HEK293 (cell line): ENCODE data around the gene CAMK1G.

Experiments
- CTCF ChIA-PET: fragments of 350-600 bp; formaldehyde crosslinking; extraction: SDS; loops from one replicate; lab custom pipeline; 2021; ENCODE audit warnings: antibody characterized with exemption; lab: Yijun Ruan, JAX
- POLR2A ChIA-PET: fragments of 300-600 bp; formaldehyde crosslinking; extraction: SDS; loops from one replicate; lab custom pipeline; 2020; ENCODE audit warnings: antibody characterized with exemption, inconsistent platforms; lab: Yijun Ruan, JAX
- H3K27ac ChIP-seq: fragments of 200-500 bp; sonication (Bioruptor generic); 2 replicates; pipeline ENCODE4 v1.5.1; 2014; ENCODE audit warnings: low read depth, low read length, control low read depth, inconsistent platforms; ENCODE audit errors: extremely low read depth
- H3K36me3 ChIP-seq, 2 experiments: fragments of 200-500 bp in 1 of 2; sonication (Bioruptor generic) in 1 of 2; 1 replicate in 1 of 2; 2 replicates in 1 of 2; pipeline ENCODE4 v1.5.1; 2014 to 2017; ENCODE audit warnings: inconsistent platforms in 2 of 2, low read length in 2 of 2; ENCODE audit not compliant: control insufficient read depth in 2 of 2, insufficient read depth in 1 of 2
- H3K4me1 ChIP-seq: fragments of 200-500 bp; sonication (Bioruptor generic); 2 replicates; pipeline ENCODE4 v1.5.1; 2014; ENCODE audit warnings: mild to moderate bottlenecking, low read length, inconsistent platforms; ENCODE audit not compliant: control insufficient read depth, insufficient read depth
- H3K4me3 ChIP-seq: 2 replicates; pipeline ENCODE4 v1.5.1; 2011; ENCODE audit warnings: low read depth, mild to moderate bottlenecking, control low read depth, low read length, moderate library complexity
- H3K9me3 ChIP-seq: fragments of 200-500 bp; sonication (Bioruptor generic); 2 replicates; pipeline ENCODE4 v1.5.1; 2014; ENCODE audit warnings: low read depth, low read length, inconsistent platforms; ENCODE audit not compliant: control insufficient read depth, insufficient read depth
- OSR2 ChIP-seq: fragments of 450-650 bp; formaldehyde crosslinking; IDR thresholded peaks from 2 replicates; pipeline ENCODE4 v1.5.1; 2016; ENCODE audit warnings: missing biosample characterization, missing genetic modification characterization
- PRDM6 ChIP-seq: fragments of 450-650 bp; formaldehyde crosslinking; IDR thresholded peaks from 2 replicates; pipeline ENCODE4 v1.5.1; 2017; ENCODE audit warnings: missing biosample characterization, missing genetic modification characterization
- TCF7L2 ChIP-seq: IDR thresholded peaks from 2 replicates; pipeline ENCODE4 v1.6.1; 2011; ENCODE audit warnings: low read depth, mild to moderate bottlenecking, inconsistent platforms, low read length, moderate library complexity, borderline replicate concordance
- ZBTB10 ChIP-seq: fragments of 450-650 bp; formaldehyde crosslinking; IDR thresholded peaks from 2 replicates; pipeline ENCODE4 v1.5.1; 2016; ENCODE audit warnings: missing biosample characterization, missing genetic modification characterization
- ZBTB21 ChIP-seq: fragments of 450-650 bp; formaldehyde crosslinking; IDR thresholded peaks from 2 replicates; pipeline ENCODE4 v1.5.1; 2017; ENCODE audit warnings: missing biosample characterization, missing genetic modification characterization
- ZFP69B ChIP-seq: fragments of 450-650 bp; formaldehyde crosslinking; IDR thresholded peaks from 2 replicates; pipeline ENCODE4 v1.5.1; 2016; ENCODE audit warnings: missing biosample characterization, missing genetic modification characterization
- ZNF223 ChIP-seq: fragments of 450-650 bp; formaldehyde crosslinking; IDR thresholded peaks from 2 replicates; pipeline ENCODE4 v1.5.1; 2016; ENCODE audit warnings: missing biosample characterization, missing genetic modification characterization
- ZNF302 ChIP-seq: fragments of 450-650 bp; formaldehyde crosslinking; IDR thresholded peaks from 2 replicates; pipeline ENCODE4 v1.5.1; 2016; ENCODE audit warnings: missing biosample characterization, missing genetic modification characterization, low read depth
- ZNF335 ChIP-seq: fragments of 450-650 bp; formaldehyde crosslinking; conservative IDR thresholded peaks from 2 replicates; pipeline ENCODE4 v1.5.1; 2016; ENCODE audit warnings: missing biosample characterization, missing genetic modification characterization
- ZNF37A ChIP-seq: fragments of 450-650 bp; IDR thresholded peaks from 2 replicates; pipeline ENCODE4 v1.5.1; 2018; ENCODE audit warnings: missing biosample characterization, missing genetic modification characterization
- ZNF416 ChIP-seq: fragments of 450-650 bp; formaldehyde crosslinking; IDR thresholded peaks from 2 replicates; pipeline ENCODE4 v1.5.1; 2016; ENCODE audit warnings: missing biosample characterization, missing genetic modification characterization
- ZNF48 ChIP-seq: fragments of 450-650 bp; formaldehyde crosslinking; IDR thresholded peaks from 2 replicates; pipeline ENCODE4 v1.5.1; 2016; ENCODE audit warnings: missing biosample characterization, missing genetic modification characterization
- ZNF548 ChIP-seq: fragments of 450-650 bp; formaldehyde crosslinking; IDR thresholded peaks from 2 replicates; pipeline ENCODE4 v1.5.1; 2016; ENCODE audit warnings: missing biosample characterization, missing genetic modification characterization
- ZNF558 ChIP-seq: fragments of 450-650 bp; formaldehyde crosslinking; IDR thresholded peaks from 2 replicates; pipeline ENCODE4 v1.5.1; 2016; ENCODE audit warnings: missing biosample characterization, missing genetic modification characterization
- ZNF621 ChIP-seq: fragments of 450-650 bp; formaldehyde crosslinking; IDR thresholded peaks from 2 replicates; pipeline ENCODE4 v1.5.1; 2017; ENCODE audit warnings: missing biosample characterization, missing genetic modification characterization
- ZNF624 ChIP-seq: fragments of 450-650 bp; formaldehyde crosslinking; IDR thresholded peaks from 2 replicates; pipeline ENCODE4 v1.5.1; 2017; ENCODE audit warnings: missing biosample characterization, missing genetic modification characterization
- ZNF629 ChIP-seq: fragments of 450-650 bp; formaldehyde crosslinking; IDR thresholded peaks from 2 replicates; pipeline ENCODE4 v1.5.1; 2017; ENCODE audit warnings: missing biosample characterization, missing genetic modification characterization
- ZNF654 ChIP-seq: fragments of 450-650 bp; formaldehyde crosslinking; IDR thresholded peaks from 2 replicates; pipeline ENCODE4 v1.5.1; 2016; ENCODE audit warnings: low read depth, missing biosample characterization, missing genetic modification characterization
- ZNF658 ChIP-seq: fragments of 450-650 bp; formaldehyde crosslinking; IDR thresholded peaks from 2 replicates; pipeline ENCODE4; 2016; ENCODE audit warnings: missing biosample characterization, missing genetic modification characterization
- ZNF768 ChIP-seq: fragments of 450-650 bp; formaldehyde crosslinking; IDR thresholded peaks from 2 replicates; pipeline ENCODE4 v1.5.1; 2018; ENCODE audit warnings: missing biosample characterization, mild to moderate bottlenecking, missing genetic modification characterization
- ZNF777 ChIP-seq: fragments of 450-650 bp; formaldehyde crosslinking; IDR thresholded peaks from 2 replicates; pipeline ENCODE4 v1.5.1; 2017; ENCODE audit warnings: missing biosample characterization, missing genetic modification characterization, borderline replicate concordance
- TF ChIP-seq, protein P1 (sequence below): IDR thresholded peaks from 2 replicates; pipeline ENCODE4 v1.6.1; 2011; ENCODE audit warnings: mild to moderate bottlenecking, low read depth, low read length, borderline replicate concordance

Gene CAMK1G

GRCh38 chr1:209587789-209588188, 4.3 kb downstream of the CAMK1G start:
- POLR2A ChIA-PET: no interaction called here
- H3K4me3 ChIP-seq: no peak overlapping the region
- CTCF ChIA-PET: interaction anchor here (0.9 to 1.5 kb wide), 3 partner anchors 10 to 234 kb away, joined by 3 to 4 read pairs (median 3); no protein-coding TSS in a partner anchor
- TF ChIP-seq ZNF629 (no peak), ZNF658 (tag by site-specific recombination) (no peak), ZNF335 (tag by site-specific recombination) (no peak), ZFP69B (no peak), ZNF416 (tag by site-specific recombination) (no peak), ZNF37A (no peak), ZNF777 (no peak), OSR2 (tag by site-specific recombination) (no peak), ZBTB21 (tag by site-specific recombination) (no peak), PRDM6 (tag by site-specific recombination) (no peak), ZNF654 (tag by site-specific recombination) (no peak), ZNF621 (tag by site-specific recombination) (no peak), ZBTB10 (tag by site-specific recombination) (no peak), ZNF768 (tag by site-specific recombination) (no peak), ZNF548 (tag by site-specific recombination) (no peak), ZNF558 (tag by site-specific recombination) (no peak), ZNF48 (tag by site-specific recombination) (no peak)
- TF ChIP-seq, protein P1, sequence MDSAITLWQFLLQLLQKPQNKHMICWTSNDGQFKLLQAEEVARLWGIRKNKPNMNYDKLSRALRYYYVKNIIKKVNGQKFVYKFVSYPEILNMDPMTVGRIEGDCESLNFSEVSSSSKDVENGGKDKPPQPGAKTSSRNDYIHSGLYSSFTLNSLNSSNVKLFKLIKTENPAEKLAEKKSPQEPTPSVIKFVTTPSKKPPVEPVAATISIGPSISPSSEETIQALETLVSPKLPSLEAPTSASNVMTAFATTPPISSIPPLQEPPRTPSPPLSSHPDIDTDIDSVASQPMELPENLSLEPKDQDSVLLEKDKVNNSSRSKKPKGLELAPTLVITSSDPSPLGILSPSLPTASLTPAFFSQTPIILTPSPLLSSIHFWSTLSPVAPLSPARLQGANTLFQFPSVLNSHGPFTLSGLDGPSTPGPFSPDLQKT: no peak
- no peaks in the 10 kb centered on the region for H3K36me3 ChIP-seq
- H3K4me1 ChIP-seq: no peaks in the 10 kb centered on the region
- no peak overlapping the region for H3K27ac ChIP-seq
- H3K9me3 ChIP-seq: no peaks in the 10 kb centered on the region

DNA sequence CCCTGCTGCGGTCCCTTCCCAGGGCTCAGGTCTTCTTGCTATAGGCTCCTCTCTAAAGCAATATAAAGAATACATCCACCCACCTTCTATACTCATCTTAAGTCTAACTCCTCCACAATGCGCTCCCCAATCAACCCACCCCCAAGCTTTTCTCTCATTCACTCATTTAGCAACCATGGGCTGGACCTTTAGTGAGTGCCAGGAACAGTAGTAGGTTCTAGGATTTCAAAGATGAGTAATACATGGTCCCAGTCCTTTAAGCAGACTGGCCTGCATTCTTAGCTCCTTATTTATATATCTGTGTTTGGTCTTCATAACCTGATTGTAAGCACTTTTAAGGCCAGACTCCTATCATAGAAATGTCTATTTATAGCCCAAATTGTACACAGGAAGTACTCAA, 5.9 kb downstream of the CAMK1G start:
- TF ChIP-seq ZNF302 (no peak), ZNF624 (no peak), TCF7L2 (no peak), ZNF223 (no peak)
- H3K27ac ChIP-seq: no peak overlapping the region
- ChIA-PET CTCF (interaction anchor here (0.6 to 4.0 kb wide), 18 partner anchors 9 to 496 kb away, joined by 3 to 46 read pairs (median 5); no protein-coding TSS in a partner anchor), POLR2A (no interaction called here)
- H3K4me1 ChIP-seq: no peaks in the 10 kb centered on the region
- no peaks in the 10 kb centered on the region for H3K36me3 ChIP-seq
- H3K9me3 ChIP-seq: no peaks in the 10 kb centered on the region
- H3K4me3 ChIP-seq: no peak overlapping the region
